Measurements from ENCODE around the gene PSMD1.
"Not testable (repeated sequence)": the region's sequence is repeated elsewhere in the genome, so short reads cannot be mapped to it uniquely, and the experiment has no call there.

Gene PSMD1

DNA sequence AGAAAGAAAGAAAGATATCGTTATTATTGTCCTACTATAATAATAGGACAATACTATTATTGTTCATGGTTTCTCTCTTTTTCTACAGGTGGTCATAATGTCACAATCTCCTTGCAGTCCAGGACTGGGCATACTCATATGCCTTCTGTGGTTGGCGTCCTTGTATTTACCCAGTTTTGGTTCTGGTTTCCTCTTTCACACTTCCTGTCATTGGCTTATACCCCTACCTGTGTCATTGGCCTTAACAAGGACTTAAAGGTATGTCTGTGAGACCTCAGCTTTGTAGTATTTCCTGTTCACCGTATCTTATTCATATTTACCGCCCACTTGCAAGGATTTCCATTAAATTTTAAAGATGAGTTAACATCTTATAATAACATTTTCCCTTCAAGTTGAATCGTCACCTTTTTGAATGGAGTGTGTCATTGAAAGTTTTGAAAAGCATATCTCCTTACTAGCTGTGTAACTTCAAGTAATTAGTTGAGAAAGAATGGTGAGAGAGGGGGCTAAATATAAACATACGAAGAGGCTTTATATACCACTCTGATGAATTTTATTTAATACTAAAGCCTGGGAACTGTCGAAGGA, 104.7 kb downstream of the PSMD1 start:
- no peak for DNase-seq

DNA sequence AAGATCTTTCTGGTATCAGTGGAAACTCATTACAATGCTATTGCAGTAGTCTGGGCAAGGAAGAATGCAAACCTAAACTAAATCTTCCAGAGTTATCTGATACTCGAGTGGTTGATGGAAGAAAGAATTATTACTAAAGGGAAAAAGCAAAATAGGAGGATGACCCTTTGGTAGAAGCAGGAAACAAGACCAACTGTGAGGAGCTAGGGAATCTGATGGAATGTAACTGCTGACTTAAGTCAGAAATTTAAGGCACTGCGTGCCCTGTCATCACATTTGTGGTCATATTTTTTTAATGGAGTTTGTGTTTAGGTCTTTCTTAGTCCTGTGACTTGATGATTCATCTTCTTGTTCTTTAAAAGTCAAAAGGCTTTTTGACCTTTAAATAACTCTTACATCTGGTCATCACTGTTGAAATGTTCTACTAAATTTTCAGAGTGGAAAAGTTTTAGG, 105.2 kb downstream of the PSMD1 start:
- no peak for DNase-seq

DNA sequence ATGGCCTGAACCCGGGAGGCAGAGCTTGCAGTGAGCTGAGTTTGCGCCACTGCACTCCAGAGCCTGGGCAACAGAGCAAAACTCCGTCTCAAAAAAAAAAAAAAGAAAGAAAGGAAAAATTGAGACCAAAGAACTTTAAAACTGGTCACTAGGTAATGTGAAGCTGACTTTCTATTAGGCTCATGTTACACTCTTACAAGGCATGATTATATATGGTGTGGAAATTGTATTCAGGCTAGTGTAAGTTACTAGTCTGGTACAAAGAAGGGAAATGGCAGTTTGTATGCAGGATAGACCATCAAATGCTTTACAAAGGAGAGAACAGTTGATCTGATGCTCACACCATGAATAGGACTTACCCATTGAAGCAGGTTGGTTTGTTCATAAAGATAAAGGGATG, 106.3 kb downstream of the PSMD1 start:
- DNase-seq = no peak

DNA sequence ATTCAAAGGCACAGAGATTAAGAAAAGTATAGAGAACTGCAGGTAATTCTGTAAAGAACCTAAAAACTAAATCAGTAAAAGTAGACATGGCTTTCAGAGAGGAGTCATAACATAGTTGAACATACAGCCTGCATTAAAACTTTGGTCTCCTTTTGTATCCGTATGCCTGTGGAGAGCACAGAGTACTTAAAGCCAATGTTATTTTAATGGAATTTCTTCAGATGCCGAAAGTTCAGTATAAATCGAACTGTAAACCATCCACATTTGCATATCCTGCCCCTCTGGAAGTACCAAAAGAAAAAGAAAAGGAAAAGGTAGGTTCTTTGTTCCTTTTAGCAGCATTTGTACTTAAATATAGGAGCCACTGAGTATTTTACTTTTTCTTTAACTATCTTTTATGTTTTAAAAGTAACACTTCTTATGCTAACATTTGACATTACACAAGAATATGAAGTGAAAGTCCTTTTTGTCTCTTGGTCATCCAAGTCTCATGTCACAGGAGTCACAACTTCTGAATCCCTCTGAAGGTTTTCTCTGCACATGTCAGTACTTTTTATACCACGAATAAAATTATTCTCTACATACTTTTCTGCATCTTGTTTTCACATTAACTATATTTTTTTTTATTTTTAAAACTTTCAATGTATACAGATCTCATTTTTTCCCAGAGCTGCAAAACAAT, 106.9 kb downstream of the PSMD1 start:
- no peak for DNase-seq

DNA sequence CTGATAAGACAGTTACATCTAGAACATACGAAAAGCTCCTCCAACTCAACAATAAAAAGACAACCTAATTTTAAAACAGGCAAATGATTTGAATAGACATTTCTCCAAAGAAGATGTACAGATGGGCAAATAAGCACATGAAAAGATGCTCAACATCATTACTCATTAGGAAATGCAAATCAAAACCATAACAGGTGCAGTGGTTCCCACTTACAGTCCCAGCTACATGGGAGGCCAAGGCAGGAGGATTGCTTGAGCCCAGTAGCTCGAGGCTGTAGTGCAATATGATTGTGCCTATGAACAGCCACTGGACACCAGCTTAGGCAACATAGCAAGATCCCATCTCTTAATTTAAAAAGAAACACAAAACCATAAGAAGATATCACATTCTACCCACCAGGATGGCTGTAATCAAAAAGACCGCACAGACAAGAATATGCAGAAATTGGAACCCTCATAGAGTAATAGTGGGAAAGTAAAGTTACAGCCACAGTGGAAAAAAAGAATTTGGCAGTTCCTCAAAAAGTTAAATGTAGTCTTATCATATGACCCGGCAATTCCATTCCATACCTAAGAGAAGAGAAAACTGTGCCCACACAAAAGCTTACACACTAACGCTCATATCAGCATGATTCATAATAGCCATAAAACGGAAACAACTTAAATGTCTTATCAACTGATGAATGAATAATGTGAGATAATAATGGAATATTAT, 111.2 kb downstream of the PSMD1 start:
- no peak for DNase-seq

DNA sequence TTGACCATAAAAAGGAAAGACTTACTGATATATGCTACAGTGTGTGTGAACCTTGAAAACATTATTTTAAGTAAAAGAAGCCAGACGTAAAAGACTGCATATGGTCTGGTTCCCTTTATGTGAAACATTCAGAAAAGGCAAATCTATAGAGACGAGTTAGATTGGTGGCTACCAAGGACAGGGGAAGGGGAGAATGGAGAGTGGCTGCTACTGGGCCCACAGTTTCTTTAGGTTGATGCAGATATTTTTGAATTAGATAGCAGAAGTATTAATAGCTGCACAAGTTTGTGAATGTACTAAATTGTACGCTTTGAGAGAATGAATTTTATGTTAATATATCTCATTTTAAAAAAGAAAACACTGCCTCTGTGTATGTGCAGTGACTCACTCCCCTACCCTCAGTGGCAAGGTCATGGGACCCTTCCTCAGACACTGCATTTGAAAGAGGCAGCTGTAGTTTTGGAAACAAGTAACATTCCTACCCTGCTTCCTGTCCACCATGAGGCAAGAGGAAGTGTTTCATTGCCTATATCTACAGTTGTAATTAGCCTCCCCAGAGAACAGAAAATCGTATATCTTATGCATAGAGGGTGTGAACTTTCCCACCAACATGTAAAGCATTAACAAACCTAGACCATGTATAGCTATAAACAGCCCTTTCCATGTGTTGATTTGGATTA, 111.9 kb downstream of the PSMD1 start:
- no peak for DNase-seq

DNA sequence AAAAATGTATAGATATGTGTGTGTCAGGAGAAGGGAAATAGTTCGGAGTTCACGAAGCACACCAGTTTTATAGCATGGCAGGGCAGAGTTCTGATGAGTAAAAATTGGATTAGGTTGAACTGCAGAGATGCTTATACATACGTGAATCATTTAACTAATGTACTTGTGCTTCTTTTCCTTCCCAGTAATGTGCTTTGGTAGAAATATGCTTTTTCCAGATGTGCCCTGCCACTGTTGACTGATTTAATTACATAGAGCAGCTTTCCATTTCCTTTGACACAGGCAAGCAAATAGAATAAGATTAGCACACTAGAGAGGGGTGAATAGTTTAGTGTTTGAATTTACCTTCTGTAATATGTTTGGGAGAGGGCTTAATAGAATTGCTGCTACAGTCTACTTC, 112.8 kb downstream of the PSMD1 start:
- no peak for DNase-seq

- no peak for DNase-seq
Observed at GRCh38 chr2:231170055-231170454, 113.4 kb downstream of the PSMD1 start.

GRCh38 chr2:231172025-231172424, 115.4 kb downstream of the PSMD1 start:
- no peak for DNase-seq

GRCh38 chr2:231174211-231174651, 117.6 kb downstream of the PSMD1 start:
- no peak for DNase-seq

DNA sequence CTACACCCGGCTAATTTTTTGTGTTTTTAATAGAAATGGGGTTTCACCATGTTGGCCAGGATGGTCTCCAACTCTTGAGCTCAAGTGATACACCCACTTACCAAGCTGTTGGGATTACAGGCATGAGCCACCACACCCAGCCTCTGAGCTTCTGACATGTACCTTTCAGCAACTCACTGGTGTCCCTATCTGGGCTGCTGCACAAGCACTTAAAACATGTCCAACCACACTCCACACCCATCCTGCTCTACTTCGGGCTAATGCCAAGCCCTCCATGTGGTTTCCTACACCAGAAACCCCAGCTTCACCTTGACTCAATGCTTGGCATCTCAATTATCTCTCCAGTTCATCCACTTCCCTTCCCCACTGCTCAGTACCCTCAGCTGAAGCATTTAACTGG, 119.4 kb downstream of the PSMD1 start:
- no peak for DNase-seq

DNA sequence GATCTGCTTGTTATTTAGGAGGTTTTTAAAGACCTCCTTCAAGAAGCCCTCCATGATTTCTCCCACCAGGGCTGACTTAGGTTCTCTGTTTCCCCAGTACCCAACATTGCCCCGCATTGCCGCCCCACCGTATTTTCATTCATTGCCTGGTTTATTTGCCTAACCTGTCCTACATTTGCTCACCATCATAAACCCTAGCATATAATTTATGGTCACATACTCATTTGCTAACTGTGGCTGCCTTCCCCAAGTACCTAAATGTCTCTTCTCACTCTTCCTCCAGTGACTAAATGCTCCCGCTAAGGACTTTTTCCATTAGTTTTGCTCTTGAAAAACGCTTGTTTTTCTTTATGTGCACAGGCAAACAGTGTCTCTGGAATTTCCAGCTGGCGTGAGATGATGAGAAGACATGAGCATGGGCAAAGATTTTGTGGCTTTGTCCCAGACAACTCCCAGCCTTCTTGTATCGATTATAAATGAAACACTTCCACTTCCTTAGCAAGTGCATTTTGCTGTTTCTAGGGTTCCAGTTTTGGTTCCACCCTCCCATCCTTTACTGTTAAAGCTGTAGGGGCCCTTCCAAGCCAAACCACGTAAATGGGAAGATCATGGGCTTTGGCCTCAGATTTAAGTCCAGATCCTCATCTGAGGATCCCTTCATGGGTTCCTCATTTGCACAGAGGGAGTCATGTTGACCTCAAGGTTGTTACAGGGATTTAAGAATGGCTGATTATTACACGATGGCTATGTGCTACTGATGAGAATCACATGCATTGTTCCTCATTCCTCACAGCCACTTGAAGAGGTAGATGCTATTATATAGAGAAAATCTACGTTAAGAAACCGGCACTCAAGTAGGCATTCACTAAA, 120.7 kb downstream of the PSMD1 start:
- no peak for DNase-seq

DNA sequence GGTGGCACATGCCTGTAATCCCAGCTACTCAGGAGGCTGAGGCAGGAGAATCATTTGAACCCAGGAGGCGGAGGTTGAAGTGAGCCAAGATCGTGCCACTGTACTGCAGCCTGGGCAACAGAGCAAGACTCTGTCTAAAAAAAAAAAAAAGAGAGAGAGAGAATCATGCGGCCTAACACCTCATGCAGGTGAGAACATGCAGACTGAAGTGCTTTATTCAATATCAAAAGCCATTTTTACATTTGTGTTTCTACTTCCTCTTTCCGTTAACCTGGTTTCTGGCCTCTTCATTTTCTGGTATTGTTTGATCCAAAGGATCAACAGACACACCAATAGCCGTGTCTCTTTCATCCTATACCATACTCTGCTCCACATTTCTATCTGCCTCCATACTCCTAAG, 122.1 kb downstream of the PSMD1 start:
- DNase-seq = not testable (repeated sequence)

DNA sequence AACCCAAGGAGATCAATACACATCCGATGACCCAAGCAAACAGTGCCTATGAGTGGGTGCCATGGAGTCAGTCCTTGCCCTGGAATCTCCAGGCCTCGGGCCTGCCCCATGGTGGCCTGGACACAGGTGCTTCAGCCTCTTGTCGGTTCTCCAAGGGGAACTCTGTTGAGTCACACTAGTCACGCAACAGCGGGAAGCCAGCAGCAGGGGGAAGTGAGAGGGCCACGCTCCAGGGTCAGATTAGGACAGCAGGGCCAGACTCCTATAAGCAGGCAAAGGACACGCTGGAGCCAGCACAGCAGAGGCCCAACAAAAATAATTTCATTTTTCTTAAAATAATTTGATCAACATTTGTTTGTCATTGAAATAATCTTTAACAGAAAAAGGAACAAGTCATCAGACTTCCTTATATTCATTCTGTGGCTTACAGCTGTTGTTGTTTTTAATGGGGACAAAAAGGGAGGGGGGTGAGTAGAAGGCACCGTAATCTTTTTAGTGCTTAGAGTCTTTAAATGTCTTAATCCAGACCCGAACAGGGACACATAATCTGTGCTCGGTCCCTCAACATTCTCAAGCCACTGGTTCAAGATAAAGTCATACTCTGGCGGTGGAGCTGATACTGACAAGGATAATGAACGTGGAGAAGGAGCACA, 125.3 kb downstream of the PSMD1 start:
- no peak for DNase-seq

- DNase-seq = no peak
Observed at GRCh38 chr2:231182513-231182899, 125.8 kb downstream of the PSMD1 start.

DNA sequence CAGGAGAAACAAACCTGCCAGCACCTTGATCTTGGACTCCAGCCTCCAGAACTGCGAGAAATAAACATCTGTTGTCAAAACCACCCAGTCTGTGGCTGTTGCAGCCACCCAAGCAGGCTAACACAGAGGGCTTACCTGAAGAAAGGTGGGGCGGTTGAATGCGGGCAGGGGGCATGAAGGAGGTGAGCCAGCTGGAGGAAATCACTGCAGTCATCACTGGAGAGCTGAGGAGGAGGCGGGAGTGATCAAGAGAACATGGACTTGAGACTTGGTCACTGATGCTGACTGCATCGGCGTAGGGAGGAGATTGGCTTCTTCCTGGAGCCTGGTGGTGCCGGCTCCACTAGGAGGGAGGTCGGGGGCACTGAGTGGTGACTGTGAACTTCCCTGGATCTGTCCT, 127.2 kb downstream of the PSMD1 start:
- DNase-seq = no peak

DNA sequence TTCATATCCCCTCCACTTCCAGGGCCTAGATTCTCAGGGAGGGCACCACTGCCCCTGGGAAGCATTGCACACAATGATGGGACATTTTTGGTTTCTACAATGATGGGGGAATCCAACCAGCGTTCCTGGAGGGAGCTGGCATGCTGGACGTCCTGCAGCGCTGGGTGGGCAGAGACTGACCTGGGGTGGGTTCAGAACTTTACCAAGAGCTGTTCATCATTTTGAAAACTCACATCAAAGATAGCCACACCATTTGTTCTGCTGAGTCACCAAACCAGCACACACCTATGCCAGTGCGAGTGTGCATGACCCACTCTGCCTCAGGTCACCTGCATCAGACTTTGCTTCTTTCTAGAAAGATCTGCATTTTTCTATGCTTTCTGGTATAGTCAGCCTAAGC, 127.7 kb downstream of the PSMD1 start:
- no peak for DNase-seq

GRCh38 chr2:231185050-231185725, 128.5 kb downstream of the PSMD1 start:
- no peak for DNase-seq

DNA sequence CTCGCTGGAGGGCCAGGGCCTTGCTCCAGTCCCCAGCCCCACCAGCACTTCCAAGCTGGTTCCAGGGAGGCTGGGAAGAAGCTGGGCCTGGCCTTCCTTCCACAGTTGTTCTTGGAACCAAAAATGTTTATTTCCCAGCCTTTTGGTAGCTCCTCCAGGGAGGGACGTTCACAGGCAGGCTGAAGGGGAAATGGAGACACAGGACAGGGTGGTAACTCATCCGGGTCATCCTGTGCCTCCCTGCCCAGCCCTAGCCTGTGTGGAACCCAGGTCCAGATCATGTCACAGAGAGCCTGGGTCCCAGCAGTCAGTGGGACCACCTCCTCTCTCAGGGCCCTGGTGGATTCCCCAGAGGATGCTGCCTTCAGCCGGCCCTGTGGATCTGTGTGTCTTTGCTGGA, 129.2 kb downstream of the PSMD1 start:
- DNase-seq = no peak

DNA sequence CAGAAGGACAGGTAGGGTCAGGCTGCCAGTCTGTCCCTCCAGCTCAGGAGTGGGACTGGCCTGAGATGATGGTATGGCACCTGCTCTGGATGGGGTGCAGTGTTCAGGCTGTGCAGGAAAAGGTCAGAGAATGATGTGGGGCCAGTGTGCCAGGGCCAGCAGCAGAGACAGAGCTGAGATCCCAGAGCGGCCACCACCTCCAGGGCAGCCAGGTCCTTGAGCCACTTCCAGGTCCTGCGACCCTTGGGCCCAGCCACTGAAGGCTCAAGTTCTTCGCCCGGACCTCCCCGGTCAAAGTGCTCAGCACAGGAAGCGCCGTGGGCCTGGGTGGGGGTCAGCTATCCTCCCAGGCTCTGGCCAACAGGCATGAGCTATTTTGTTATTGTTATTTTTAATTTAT, 129.7 kb downstream of the PSMD1 start:
- DNase-seq = no peak

GRCh38 chr2:231187736-231188505, 131.3 kb downstream of the PSMD1 start:
- DNase-seq = no peak
